HL-60 (cell line): ENCODE results near the gene EGFL7.

Experiments
- CTCF ChIP-seq: IDR thresholded peaks from one replicate; pipeline ENCODE4 v1.5.1; 2011; ENCODE audit warnings: low read length, control low read depth, inconsistent platforms; ENCODE audit not compliant: insufficient read depth
- GABPA ChIP-seq: IDR thresholded peaks from 2 replicates; pipeline ENCODE4 v1.6.1; 2012; ENCODE audit warnings: low read depth

- TF ChIP-seq CTCF, result no peak
- no peak for TF ChIP-seq GABPA
These were observed 50.8 kb downstream of the EGFL7 start for GRCh38 chr9:136713550-136713949.
